Hepatocyte (in vitro differentiated cells): ENCODE results near the gene ESR1.

Experiments used
- CTCF ChIP-seq: fragments of 200-600 bp; sonication (generic); IDR thresholded peaks from 2 replicates; pipeline ENCODE4 v1.5.1; 2016; ENCODE audit warnings: antibody characterized with exemption, mild to moderate bottlenecking; ENCODE audit not compliant: poor library complexity
- EZH2 ChIP-seq: fragments of 200-600 bp; sonication (generic); IDR thresholded peaks from 2 replicates; pipeline ENCODE4 v1.6.1; 2016; ENCODE audit warnings: antibody characterized with exemption, mild to moderate bottlenecking, borderline replicate concordance
- EZH2phosphoT487 ChIP-seq: fragments of 200-600 bp; sonication (generic); IDR thresholded peaks from one replicate; pipeline ENCODE4 v1.6.1; 2018; ENCODE audit warnings: antibody characterized with exemption, mild to moderate bottlenecking, low read depth, moderate library complexity; ENCODE audit not compliant: unreplicated experiment, severe bottlenecking

DNA sequence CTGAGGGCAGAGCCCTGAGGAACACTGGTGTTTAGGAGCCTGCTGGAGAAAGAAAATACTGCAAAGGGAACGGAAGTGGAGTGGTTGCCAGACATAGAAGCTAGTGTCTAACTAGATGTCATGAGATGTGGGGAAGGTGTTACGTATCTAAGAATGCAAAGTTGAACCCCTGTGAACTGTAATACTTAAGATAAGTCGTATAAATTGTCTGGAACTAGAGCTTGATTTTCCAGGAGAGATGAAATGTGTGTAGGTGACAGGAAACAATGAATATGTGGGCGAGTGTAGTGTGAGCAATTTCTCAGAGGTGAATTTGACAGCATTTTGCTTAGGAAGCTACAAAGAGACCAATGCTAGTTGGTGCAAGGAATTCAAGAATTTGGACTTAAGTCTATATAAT, 27.9 kb downstream of the ESR1 start:
- TF ChIP-seq CTCF (no peak), EZH2 (no peak), EZH2phosphoT487 (no peak)
